Stomach (tissue), 9 donors: ENCODE results near the gene R3HDM2. TPM values are rescaled to one million over a fixed set of nuclear protein-coding genes. Genes with fewer than 3 reads are reported as not detected.
"Not testable (repeated sequence)": the region's sequence is repeated elsewhere in the genome, so short reads cannot be mapped to it uniquely, and the experiment has no call there.

Source experiments
- DNase-seq, 2 donors: peaks; one replicate each; pipeline versions ENCODE4 v3.0.0 to v3.0.0-alpha.2; 2013 to 2019
- H3K27ac ChIP-seq, 5 donors: fragments of 200-600 bp in 4 of 5; sonication (generic) in 4 of 5; one replicate each; pipeline ENCODE4 v1.5.1; 2013 to 2019; ENCODE audit warnings: mild to moderate bottlenecking in 1 of 5, moderate library complexity in 1 of 5
- H3K27me3 ChIP-seq, 3 donors: fragments of 200-600 bp; sonication (generic); one replicate each; pipeline ENCODE4 v1.5.1; 2017 to 2019; ENCODE audit warnings: mixed run types in 1 of 3
- H3K36me3 ChIP-seq, 4 donors: fragments of 200-600 bp; sonication (generic); 1 replicate in 3 of 4; 2 replicates in 1 of 4; pipeline ENCODE4 v1.5.1; 2016 to 2019
- H3K4me1 ChIP-seq, 4 donors: fragments of 200-600 bp; sonication (generic); one replicate each; pipeline ENCODE4 v1.5.1; 2016 to 2019
- H3K4me3 ChIP-seq, 4 donors: fragments of 200-600 bp; sonication (generic) in 3 of 4; one replicate each; pipeline ENCODE4 v1.5.1; 2016 to 2019; ENCODE audit warnings: mild to moderate bottlenecking in 1 of 4
- H3K9me3 ChIP-seq, 4 donors: fragments of 200-600 bp; sonication (generic); one replicate each; pipeline ENCODE4 v1.5.1; 2016 to 2019
- EP300 ChIP-seq: sonication (generic); formaldehyde crosslinking; IDR thresholded peaks from one replicate; pipeline ENCODE4 v1.6.1; 2017; ENCODE audit warnings: antibody characterized with exemption
- POLR2A ChIP-seq, 4 donors: fragments of 450-650 bp; IDR thresholded peaks; one replicate each; pipeline ENCODE4 v1.6.1; 2016; ENCODE audit warnings: antibody characterized with exemption in 4 of 4, control low read depth in 2 of 4, mild to moderate bottlenecking in 1 of 4, moderate library complexity in 1 of 4
- POLR2AphosphoS5 ChIP-seq, 3 donors: sonication (generic); formaldehyde crosslinking; IDR thresholded peaks; one replicate each; pipeline ENCODE4 v1.6.1; 2016; ENCODE audit warnings: antibody characterized with exemption in 3 of 3
- WGBS, 5 donors: extraction: QIAGEN DNeasy Blood & Tissue Kit in 3 of 5; methylation state at CpG; one replicate each; pipeline versions ENCODE4 v1.1.5 to v1.1.7; 2013 to 2018; 5-methylcytosine and 5-hydroxymethylcytosine counted together
- intact Hi-C: fragments of 100-400 bp; cut with DNase I; formaldehyde crosslinking; loops from one replicate; pipeline ENCODE4 v1.15.1; 2023; ENCODE audit warnings: low total_unique reads
- polyA plus RNA-seq, 3 donors: library from polyadenylated mRNA; stranded (reverse); fragments of 200-250 nt; gene quantifications; one replicate each; pipeline ENCODE4 v1.2.3, GENCODE V29; 2013
- total RNA-seq, 5 donors: library from RNA; depleted of rRNA; stranded (reverse); fragments of >200 nt; gene quantifications; one replicate each; pipeline versions ENCODE4 v1.1.0 to v1.2.3, GENCODE V29; 2014 to 2016
- TF ChIP-seq, protein P1 (sequence below), 7 experiments: fragments of 450-650 bp in 4 of 7; fragments of 200-600 bp in 3 of 7; sonication (generic) in 3 of 7; IDR thresholded peaks; one replicate each; pipeline ENCODE4 v1.5.1; 2016 to 2019; ENCODE audit warnings: antibody characterized with exemption in 7 of 7, control low read depth in 2 of 7, mild to moderate bottlenecking in 1 of 7
- donor health status: healthy with polysubstance abuse.
- donor health status: Bipolar disorder and iron deficiency.
- donor health status: healthy.

The R3HDM2 gene
- total and polyA plus RNA-seq, 8 donors = 12.4 to 64.3 (median 24.5) TPM

DNA sequence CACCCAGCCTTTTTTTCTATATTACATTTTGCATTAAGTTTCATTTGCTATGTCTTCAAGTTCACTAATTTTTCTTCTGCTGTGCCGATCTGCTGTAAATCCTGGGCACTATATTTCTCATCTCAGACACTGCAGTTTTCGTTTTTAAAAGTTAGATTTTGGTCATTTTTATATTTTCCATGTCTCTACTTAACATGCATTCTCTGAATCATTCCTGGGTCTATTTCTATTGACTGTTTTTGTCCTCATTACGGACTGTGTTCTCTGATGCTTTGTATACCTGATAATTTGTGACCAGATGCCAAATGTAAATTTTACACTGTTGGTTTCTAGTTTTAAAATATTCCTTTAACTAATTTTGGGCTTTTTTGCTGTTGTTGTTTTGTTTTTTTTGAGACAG is 64.5 kb downstream of the R3HDM2 start:
- no peak overlapping the region for H3K27ac ChIP-seq
- peaks cover 0 to 5% (median 0%) of the 10 kb centered on the region in 4 donors for H3K9me3 ChIP-seq
- peaks cover 0 to 8% (median 0%) of the 10 kb centered on the region in 4 donors for H3K4me1 ChIP-seq
- TF ChIP-seq POLR2AphosphoS5 (IDR thresholded peaks at IDR 0.05) = no peak
- no peaks in the 10 kb centered on the region for H3K27me3 ChIP-seq
- intact Hi-C loops = no loop called here
- peaks cover 0 to 12% (median 0%) of the 10 kb centered on the region in 4 donors for H3K36me3 ChIP-seq
- H3K4me3 ChIP-seq = no peak overlapping the region
- 97 to 98% (median 98%) methylated on average over 3 of the region's 3 CpGs for WGBS, 5 donors
- no peak for DNase-seq

DNA sequence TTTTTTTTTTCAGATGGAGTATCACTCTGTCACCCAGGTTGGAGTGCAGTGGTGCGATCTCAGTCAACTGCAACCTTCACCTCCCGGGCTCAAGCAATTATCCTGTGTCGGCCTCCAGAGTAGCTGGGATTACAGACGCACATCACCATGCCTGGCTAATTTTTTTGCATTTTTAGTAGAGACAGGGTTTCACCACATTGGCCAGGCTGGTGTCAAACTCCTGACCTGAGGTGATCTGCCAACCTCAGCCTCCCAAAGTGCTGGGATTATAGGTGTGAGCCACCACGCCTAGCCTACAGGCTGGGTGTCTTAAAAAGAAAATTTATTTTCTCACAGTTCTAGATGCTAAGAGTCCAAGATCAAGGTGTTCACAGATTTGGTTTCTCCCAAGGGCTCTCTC is 66.7 kb downstream of the R3HDM2 start:
- H3K4me1 ChIP-seq, DNase-seq, H3K27me3 ChIP-seq, H3K4me3 ChIP-seq, H3K9me3 ChIP-seq, H3K27ac ChIP-seq, intact Hi-C loops: not testable (repeated sequence)
- peaks cover 0 to 20% (median 3%) of the 10 kb centered on the region in 4 donors for H3K36me3 ChIP-seq
- WGBS, 5 donors = 94 to 100% (median 98%) methylated on average over 5 of the region's 5 CpGs

DNA sequence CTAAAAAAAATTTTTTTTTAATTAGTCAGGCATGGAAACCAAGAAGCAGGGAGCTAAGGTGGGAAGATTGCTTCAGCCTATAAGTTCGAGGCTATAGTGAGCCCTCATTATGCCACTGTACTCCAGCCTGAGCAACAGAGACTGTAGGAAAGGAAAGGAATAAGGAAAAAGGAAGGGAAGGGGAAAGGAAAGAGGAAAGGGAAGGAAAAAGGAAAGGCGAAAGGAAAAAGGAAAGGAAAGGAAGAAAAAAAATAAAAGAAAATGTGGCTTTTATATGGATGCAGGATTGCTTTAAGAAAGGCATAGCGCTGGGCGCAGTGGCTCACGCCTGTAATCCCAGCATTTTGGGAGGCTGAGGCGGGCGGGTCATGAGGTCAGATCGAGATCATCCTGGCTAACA is 70.4 kb downstream of the R3HDM2 start:
- Histone ChIP-seq H3K4me1 (no peaks in the 10 kb centered on the region), H3K27me3 (no peaks in the 10 kb centered on the region), H3K36me3 (peaks cover 0 to 20% (median 10%) of the 10 kb centered on the region in 4 donors), H3K9me3 (no peaks in the 10 kb centered on the region), H3K27ac (no peak overlapping the region), H3K4me3 (no peak overlapping the region)
- TF ChIP-seq POLR2AphosphoS5 (IDR thresholded peaks at IDR 0.05) (no peak), EP300 (no peak), POLR2A (IDR thresholded peaks at IDR 0.05) (no peak)
- TF ChIP-seq, protein P1, sequence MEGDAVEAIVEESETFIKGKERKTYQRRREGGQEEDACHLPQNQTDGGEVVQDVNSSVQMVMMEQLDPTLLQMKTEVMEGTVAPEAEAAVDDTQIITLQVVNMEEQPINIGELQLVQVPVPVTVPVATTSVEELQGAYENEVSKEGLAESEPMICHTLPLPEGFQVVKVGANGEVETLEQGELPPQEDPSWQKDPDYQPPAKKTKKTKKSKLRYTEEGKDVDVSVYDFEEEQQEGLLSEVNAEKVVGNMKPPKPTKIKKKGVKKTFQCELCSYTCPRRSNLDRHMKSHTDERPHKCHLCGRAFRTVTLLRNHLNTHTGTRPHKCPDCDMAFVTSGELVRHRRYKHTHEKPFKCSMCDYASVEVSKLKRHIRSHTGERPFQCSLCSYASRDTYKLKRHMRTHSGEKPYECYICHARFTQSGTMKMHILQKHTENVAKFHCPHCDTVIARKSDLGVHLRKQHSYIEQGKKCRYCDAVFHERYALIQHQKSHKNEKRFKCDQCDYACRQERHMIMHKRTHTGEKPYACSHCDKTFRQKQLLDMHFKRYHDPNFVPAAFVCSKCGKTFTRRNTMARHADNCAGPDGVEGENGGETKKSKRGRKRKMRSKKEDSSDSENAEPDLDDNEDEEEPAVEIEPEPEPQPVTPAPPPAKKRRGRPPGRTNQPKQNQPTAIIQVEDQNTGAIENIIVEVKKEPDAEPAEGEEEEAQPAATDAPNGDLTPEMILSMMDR (IDR thresholded peaks at IDR 0.05) = no peak
- intact Hi-C loops = no loop called here
- DNase-seq = no peak
- WGBS, 5 donors = 95 to 98% (median 95%) methylated on average over 8 of the region's 8 CpGs

DNA sequence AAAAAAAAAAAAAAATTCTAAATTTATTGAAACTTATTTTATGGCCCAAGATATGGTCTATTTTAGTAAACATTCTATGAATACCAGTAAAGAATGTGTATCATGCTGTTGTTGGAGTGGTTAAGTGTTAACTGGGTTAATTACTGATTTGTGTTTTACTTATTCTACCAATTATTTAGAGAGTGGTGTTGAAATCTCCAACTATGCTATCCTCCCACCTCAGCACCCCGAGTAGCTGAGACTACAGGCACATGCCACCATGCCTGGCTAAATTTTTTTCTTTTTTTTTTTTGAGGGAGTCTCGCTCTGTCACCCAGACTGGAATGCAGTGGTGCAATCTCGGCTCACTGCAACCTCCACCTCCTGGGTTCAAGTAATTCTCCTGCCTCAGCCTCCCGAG is 72.2 kb downstream of the R3HDM2 start:
- WGBS, 5 donors = 96 to 100% (median 99%) methylated on average over 4 of the region's 4 CpGs
- DNase-seq = no peak

DNA sequence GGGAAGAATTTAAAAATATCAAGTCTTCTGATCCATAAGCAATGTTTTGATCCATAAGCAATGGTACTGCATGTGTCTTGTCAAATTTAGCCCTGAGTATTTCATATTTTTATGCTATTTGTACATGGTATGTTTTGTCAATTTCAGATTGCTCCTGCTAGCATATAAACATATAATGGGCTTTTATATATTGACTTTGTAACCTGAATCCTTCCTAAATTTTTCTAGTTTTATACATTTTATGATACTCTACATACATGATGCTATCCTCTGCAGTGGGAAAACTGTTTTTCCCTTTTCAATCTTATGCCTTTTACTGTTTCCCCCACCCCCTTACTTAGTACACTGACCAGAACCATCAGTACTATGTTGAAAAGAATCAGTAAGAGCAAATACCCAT is 75.1 kb downstream of the R3HDM2 start:
- TF ChIP-seq POLR2AphosphoS5 (IDR thresholded peaks at IDR 0.05) = no peak
- no peak for TF ChIP-seq EP300
- no peak for TF ChIP-seq POLR2A (IDR thresholded peaks at IDR 0.05)
- TF ChIP-seq, protein P1 (IDR thresholded peaks at IDR 0.05) = no peak
- intact Hi-C loops = no loop called here

More for the DNA sequence above, 72.2 kb downstream of the R3HDM2 start:
- Histone ChIP-seq H3K4me1 (no peaks in the 10 kb centered on the region), H3K4me3 (no peak overlapping the region), H3K36me3 (peaks cover 0 to 26% (median 12%) of the 10 kb centered on the region in 4 donors), H3K27ac (no peak overlapping the region), H3K27me3 (no peaks in the 10 kb centered on the region), H3K9me3 (no peaks in the 10 kb centered on the region)
- TF ChIP-seq EP300 (no peak), POLR2A (IDR thresholded peaks at IDR 0.05) (no peak), POLR2AphosphoS5 (IDR thresholded peaks at IDR 0.05) (no peak)
- TF ChIP-seq, protein P1 (IDR thresholded peaks at IDR 0.05) = no peak
- intact Hi-C loops = no loop called here

More for the DNA sequence above, 75.1 kb downstream of the R3HDM2 start:
- no peaks in the 10 kb centered on the region for H3K27me3 ChIP-seq
- no peak overlapping the region for H3K4me3 ChIP-seq
- no peak overlapping the region for H3K27ac ChIP-seq
- H3K9me3 ChIP-seq = no peaks in the 10 kb centered on the region
- H3K36me3 ChIP-seq = peaks cover 0 to 26% (median 15%) of the 10 kb centered on the region in 4 donors
- no peak for DNase-seq
- H3K4me1 ChIP-seq = no peaks in the 10 kb centered on the region
